NCI-H1930 (cell line): ENCODE measurements around the gene FBXO47.
"Not testable (repeated sequence)": the region's sequence is repeated elsewhere in the genome, so short reads cannot be mapped to it uniquely, and the experiment has no call there.

Source experiments
- DNase-seq, 2 experiments: peaks; one replicate each; lab custom pipeline; 2025; lab: John Stamatoyannopoulos, UW

FBXO47 gene

GRCh38 chr17:38980490-38981217 is 13.5 kb upstream of the FBXO47 start:
- DNase-seq = no peak

DNA sequence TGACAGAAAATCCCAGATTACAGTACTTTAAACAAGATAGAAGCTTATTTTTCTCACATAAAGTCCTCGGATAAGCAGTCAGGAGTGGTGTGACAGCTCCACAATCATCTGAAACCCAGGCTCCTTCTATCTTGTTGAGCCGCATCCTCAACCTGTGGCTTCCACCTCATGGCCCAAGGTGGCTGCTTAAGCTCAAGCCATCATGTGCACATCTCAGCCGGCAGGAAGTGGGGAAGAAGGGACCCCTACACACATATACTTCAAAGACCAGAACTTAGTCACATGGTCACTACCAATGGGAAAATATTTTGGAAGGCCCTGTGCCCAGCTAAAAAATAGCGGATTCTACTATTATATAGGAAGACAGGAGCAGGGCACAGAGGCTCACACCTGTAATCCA is 11.0 kb upstream of the FBXO47 start:
- no peak for DNase-seq

- not testable (repeated sequence) for DNase-seq
Measured at GRCh38 chr17:38976187-38976551, 9.0 kb upstream of the FBXO47 start.

- DNase-seq = no peak
Measured at GRCh38 chr17:38970804-38971203, 3.6 kb upstream of the FBXO47 start.

DNA sequence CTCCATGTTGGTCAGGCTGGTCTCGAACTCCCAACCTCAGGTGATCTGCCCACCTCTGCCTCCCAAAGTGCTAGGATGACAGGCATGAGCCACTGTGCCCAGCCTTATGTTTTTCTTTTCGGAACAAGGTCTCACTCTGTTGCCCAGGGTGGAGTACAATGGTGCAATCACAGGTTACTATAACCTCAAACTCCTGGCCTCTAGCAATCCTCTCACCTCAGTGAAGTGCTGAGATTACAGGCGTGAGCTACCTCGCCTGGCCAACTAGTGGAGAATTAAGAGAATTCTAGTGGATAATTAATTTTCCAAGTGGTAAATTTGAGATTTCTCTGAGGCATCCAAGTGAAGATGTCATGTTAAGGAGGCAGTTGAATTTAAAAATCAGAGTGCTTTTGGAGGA is 2.9 kb upstream of the FBXO47 start:
- no peak for DNase-seq

- DNase-seq = no peak
Measured at GRCh38 chr17:38969281-38969680, 2.1 kb upstream of the FBXO47 start.

DNA sequence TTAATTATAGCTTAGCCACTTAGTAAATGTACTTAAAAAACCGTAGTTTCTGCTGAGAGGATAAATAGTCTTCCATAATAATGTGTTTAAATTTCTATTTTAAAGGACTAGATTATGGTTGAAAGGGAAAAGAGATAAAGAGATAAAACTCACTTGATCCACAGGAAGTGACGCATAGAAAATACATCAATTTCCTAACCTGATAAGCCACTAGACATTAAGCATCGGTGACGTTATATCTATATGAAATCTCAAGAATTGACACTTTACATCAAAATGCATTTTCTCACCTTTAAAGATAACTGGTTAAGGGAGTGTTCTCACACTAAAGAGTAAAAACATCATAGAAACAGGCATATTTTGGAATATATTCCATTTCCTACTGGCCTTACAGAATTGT is 5.8 kb downstream of the FBXO47 start:
- no peak for DNase-seq

- no peak for DNase-seq
Measured at GRCh38 chr17:38960402-38960801, 6.8 kb downstream of the FBXO47 start.

DNA sequence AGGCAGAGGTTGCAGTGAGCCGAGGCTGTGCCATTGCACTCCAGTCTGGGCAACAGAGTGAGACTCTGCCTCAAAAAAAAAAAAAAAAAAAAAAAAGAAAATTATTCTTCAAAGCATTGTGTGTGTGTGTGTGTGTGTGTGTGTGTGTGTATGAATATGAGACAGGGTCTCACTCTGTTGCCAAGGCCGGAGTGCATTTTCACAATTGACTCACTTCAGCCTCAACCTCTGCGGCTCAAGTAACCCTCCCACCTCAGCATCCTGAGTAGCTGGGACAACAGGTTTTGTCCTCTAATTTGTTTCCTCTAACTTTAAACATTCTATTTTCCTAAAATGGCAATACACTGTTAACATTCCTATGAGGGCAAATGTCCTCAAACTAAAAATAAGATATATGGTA is 7.7 kb downstream of the FBXO47 start:
- no peak for DNase-seq

DNA sequence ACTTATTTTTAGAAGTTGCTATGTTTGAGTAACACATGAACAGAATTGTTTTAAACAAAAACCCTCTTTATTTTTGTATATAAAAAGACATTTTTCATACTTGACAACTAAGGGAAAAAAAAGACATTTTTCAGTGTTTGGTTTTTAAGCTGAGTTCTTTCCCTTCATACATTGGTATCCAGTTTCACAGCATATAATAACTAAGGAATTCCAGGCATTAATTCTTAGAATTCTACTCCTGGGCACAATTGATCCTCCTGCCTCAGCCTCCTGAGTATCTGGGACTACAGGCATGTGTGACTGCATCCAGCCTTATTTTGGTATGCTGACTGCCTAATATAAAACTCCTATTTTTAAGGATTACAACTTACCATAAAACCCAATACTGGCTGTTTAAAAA is 8.4 kb downstream of the FBXO47 start:
- DNase-seq = no peak

DNA sequence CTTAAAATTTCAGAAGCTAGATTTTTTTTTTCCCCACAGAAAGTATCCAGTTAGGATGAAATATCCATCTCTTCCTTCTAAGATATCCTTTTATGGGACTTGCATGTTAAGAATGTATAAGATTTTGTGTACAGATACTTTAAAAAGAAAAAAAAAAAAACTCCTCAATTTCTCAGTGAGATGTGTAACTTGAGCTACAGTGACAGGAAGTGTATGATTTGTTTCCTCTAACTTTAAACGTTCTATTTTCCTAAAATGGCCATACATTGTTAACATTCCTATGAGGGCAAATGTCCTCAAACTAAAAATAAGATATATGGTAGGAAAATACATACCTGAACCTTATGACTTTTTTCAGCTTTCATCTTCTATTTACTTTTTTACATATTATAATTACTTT is 8.9 kb downstream of the FBXO47 start:
- DNase-seq = no peak

DNA sequence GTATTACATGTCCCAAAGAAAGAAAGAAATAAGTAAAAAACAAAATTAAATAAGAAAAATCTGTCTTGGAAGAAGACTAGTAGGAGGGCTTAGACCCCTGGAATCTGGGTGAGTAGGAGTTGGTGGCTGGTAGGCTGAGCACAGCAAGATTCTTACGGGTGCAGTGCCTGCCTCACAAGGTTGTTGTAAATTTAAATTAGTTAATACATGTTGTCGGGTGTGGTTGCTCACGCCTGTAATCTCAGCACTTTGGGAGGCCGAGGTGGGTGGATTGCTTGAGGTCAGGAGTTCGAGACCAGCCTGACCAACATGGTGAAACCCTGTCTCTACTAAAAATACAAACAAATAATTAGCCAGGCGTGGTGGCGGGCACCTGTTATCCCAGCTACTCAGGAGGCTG is 13.4 kb downstream of the FBXO47 start:
- DNase-seq = not testable (repeated sequence)

DNA sequence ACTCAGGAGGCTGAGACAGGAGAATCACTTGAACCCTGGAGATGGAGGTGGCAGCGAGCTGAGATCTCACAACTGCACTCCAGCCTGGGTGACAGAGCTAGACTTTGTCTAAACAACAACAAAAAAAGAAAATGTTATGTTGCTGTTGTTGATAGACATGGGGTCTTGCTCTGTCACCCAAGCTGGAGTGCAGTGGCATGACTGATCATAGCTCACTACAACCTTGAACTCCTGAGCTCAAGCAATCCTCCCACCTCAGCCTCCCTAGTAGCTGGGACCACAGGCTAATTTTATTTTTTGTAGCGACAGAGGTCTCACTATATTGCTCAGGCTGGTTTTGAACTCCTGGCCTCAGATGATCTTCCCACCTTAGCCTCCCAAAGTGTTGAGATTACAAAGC is 20.0 kb downstream of the FBXO47 start:
- no peak for DNase-seq

DNA sequence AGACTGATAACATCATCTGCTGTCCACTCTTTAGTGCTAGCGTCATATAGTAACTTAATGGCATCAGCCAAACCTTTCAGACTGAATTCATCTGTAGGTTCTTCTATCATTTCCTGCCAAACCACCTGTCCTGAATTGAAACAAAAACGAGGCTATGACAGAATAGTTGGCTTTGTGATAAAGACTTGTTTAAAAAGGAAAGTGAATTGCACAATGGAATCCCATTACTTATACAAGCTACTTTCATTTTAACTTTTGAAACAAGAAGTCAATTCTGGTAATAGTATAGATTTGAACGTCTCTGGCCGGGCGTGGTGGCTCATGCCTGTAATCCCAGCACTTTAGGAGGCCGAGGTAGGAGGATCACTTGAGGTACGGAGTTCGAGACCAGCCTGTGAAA is 23.6 kb downstream of the FBXO47 start:
- DNase-seq = no peak

- DNase-seq = no peak
Measured at GRCh38 chr17:38942696-38943334, 24.4 kb downstream of the FBXO47 start.

- no peak for DNase-seq
Measured at GRCh38 chr17:38940404-38940803, 26.8 kb downstream of the FBXO47 start.

GRCh38 chr17:38939987-38940386 is 27.2 kb downstream of the FBXO47 start:
- no peak for DNase-seq

DNA sequence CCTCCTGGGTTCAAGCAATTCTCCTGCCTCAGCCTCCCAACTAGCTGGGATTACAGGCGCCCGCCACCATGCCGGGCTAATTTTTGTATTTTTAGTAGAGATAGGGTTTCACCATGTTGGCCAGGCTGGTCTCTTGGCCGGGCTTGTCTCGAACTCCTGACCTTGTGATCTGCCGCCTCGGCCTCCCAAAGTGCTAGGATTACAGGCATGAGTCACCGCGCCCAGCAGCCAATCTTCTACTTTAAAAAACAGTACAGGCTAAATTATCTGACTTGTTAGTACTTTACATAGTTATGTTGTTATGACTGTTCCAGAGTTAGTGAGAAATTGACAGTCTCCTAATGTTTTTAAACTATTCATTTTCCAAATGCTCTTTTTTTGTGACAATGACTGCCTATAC is 33.2 kb downstream of the FBXO47 start:
- not testable (repeated sequence) for DNase-seq

GRCh38 chr17:38930782-38931181 is 36.4 kb downstream of the FBXO47 start:
- not testable (repeated sequence) for DNase-seq

GRCh38 chr17:38926293-38927070 is 40.7 kb downstream of the FBXO47 start:
- DNase-seq = no peak

DNA sequence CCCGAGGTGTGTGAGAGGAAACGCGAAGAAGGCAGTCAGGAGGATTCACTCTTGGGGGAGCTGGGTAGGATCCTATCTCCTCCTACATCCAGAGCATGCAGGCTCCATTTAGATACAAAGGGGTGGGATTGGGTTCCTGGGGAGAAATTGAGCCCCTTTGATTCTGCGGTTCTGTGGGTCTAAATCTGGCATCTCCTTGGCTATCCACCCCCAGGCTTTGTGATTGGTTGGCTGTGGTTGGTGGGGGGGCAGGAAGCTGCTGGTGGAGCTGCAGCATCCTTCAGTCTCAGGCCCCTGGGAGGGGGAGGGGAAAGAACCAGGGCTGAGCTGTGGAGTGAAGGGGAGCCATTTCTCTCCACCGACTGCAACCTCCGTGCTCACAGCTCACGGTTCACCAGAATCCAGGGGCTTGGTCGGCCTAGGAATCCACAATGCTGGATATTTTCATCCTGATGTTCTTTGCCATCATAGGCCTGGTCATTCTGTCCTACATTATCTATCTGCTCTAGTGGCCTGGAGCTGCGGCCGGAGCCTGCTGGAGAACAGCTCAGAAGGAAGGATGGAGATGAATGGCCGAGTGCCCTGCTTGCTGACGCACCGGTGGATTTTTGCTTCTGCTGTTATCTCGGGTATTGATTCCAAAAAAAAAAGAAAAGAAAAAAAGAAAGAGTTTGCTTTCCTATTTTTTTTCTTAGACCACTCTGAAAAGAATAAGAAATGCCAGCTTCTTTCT is 41.8 kb downstream of the FBXO47 start, which contains the start of gene LASP1NB:
Gene LASP1NB, plus strand, starts transcription at position 352 of the 733 bp plus-strand sequence.
- DNase-seq = no peak

GRCh38 chr17:38922538-38923297 is 44.5 kb downstream of the FBXO47 start:
- DNase-seq = no peak
